HG03354 (cell line): Measurements from ENCODE around the gene DYNC1H1.

ENCODE experiments used
- ATAC-seq: cut with Tn5 transposase; IDR thresholded peaks from one replicate; pipeline ENCODE4 v1.9.1; 2021; ENCODE audit warnings: mild to moderate bottlenecking; ENCODE audit not compliant: unreplicated experiment, poor library complexity, severe bottlenecking

Gene DYNC1H1

DNA sequence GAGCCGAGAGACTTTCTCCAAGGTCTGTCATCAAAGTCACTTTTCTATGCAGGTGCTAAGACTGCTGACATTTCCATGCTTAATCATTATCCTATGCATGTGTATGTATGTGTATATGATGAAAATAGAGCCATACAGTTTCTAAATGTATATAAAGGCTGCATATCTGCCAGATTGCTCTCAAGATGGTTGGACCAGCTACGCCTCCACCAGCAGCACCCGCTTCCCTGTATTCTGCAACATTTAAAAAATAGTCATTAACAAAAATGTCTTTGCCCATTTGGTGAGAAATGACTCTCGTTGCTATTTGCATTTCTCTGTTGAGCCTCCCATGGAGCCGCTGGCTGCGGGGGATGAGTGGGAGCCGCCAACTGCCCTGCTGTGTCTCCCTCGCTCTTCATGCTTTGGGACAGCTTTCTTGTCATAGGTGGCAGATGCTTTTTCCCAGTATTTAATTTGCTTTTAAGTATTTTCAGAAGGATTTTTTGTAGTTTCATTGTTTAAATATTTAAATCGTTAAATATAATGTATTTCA, 54.7 kb downstream of the DYNC1H1 start:
- ATAC-seq = no peak

- ATAC-seq = no peak
Observed at GRCh38 chr14:102020058-102020971, 55.9 kb downstream of the DYNC1H1 start.

DNA sequence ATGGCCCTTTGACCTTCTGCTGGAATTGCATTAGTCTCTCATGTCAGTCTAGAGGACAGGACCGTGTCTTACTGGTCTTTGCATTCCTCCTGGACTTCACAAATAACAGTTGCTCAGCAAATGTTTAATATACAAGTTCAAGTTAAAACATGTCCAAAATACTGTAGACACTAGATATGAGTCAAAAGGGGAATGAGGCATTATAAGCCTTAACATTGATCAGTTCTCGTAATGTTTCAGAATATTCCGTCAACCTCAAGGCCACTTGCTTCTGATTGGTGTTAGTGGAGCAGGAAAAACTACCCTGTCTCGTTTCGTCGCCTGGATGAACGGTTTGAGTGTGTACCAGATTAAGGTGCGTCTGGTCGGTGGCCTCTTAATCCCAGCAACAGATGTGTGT, 62.6 kb downstream of the DYNC1H1 start:
- no peak for ATAC-seq

DNA sequence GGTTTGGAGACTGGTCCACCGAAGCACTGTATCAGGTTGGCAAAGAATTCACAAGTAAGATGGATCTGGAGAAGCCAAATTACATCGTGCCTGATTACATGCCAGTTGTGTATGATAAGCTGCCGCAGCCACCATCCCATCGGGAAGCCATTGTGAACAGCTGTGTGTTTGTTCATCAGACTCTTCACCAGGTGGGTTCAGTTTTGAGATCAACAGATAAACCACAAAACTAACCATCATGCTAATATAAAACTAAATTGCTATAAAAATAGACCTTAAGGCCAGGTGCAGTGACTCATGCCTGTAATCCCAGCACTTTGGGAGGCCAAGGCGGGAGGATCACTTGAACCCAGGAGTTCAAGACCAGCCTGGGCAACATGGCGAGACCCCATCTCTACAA, 63.6 kb downstream of the DYNC1H1 start:
- no peak for ATAC-seq

DNA sequence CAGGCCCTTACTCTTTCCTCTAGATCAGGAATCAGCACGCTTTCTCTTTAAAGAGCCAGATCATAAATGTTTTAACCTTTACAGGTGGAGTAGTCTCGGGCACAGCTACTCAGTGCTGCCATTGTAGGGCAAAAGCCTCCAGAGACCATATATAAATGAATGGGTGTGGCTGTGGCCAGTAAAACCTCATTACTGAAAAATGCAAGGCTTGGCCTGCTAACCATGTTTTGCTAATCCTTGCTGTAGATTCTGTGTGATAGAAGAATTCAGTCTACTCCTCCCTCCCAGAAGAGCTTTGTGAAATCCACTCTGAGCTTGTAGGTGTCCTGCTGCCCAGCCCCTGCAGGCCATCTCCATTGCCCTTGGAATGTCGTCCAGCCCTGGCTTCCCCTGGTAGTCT, 64.4 kb downstream of the DYNC1H1 start:
- no peak for ATAC-seq

- no peak for ATAC-seq
Observed at GRCh38 chr14:102029956-102030355, 65.6 kb downstream of the DYNC1H1 start.

- ATAC-seq = no peak
Observed at GRCh38 chr14:102033241-102033640, 68.9 kb downstream of the DYNC1H1 start.

DNA sequence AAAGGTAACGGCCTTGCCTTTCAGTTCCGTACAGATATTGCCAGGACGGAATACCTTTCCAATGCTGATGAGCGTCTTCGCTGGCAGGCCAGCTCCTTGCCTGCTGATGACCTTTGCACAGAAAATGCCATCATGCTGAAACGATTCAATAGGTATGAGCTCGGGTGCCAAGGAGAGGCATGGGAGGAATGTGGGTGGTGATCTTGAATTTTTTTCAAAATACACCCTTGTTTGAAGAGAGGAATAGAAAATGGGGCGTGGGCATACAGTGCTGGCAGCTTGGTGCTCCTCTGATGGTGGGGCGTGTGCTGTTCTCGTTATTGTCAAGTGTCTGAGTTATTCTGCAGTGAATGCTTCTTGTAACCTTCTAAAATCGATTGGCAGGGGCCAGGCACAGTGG, 69.9 kb downstream of the DYNC1H1 start:
- ATAC-seq = no peak

- no peak for ATAC-seq
Observed at GRCh38 chr14:102035914-102036313, 71.5 kb downstream of the DYNC1H1 start.

DNA sequence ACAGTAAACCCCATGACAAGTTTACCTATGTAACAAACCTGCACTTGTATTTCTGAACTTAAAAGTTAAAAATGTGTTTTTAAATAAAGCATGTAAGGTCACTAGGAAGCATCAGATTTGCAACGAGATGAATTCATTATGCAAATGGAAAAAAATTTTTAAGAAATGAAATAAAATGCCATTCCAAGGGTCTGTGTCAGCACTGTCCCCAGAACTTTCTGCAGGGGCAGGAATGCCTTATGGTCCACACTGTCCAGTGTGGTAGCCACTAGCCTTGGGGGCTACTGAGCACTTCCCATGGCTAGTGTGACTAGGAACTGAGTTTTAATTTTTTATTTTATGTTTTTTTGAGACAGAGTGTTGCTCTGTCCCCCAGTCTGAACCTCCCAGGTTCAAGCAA, 73.3 kb downstream of the DYNC1H1 start:
- no peak for ATAC-seq

DNA sequence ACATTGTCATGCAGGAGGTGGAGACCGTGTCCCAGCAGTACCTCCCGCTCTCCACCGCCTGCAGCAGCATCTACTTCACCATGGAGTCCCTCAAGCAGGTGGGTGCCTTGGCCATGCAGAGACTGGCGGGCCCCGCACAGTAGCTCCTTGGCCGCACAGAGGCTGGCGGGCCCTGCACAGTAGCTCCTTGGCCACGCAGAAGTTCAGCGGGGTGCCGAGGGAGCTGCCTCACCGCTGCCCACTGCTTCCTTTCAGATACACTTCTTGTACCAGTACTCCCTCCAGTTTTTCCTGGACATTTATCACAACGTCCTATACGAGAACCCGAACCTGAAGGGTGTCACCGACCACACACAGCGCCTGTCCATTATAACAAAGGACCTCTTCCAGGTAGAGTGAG, 74.8 kb downstream of the DYNC1H1 start:
- ATAC-seq = no peak

GRCh38 chr14:102040153-102040552, 75.8 kb downstream of the DYNC1H1 start:
- ATAC-seq = no peak

DNA sequence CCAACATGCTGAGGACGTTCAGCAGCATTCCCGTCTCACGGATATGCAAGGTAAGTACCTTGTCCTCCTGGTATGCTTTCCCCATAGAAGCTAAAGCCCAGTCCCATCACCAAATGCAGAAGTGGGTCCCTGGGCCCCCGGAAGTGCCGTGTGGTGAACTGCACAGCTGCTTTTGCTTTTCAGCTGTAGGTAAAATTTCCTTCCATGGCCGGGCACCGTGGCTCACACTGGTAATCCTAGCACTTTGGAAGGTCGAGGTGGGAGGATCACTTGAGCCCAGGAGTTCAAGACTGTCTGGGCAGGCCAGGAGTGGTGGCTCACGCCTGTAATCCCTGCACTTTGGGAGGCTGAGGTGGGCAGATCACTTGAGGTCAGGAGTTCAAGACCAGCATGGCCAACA, 78.3 kb downstream of the DYNC1H1 start:
- no peak for ATAC-seq

DNA sequence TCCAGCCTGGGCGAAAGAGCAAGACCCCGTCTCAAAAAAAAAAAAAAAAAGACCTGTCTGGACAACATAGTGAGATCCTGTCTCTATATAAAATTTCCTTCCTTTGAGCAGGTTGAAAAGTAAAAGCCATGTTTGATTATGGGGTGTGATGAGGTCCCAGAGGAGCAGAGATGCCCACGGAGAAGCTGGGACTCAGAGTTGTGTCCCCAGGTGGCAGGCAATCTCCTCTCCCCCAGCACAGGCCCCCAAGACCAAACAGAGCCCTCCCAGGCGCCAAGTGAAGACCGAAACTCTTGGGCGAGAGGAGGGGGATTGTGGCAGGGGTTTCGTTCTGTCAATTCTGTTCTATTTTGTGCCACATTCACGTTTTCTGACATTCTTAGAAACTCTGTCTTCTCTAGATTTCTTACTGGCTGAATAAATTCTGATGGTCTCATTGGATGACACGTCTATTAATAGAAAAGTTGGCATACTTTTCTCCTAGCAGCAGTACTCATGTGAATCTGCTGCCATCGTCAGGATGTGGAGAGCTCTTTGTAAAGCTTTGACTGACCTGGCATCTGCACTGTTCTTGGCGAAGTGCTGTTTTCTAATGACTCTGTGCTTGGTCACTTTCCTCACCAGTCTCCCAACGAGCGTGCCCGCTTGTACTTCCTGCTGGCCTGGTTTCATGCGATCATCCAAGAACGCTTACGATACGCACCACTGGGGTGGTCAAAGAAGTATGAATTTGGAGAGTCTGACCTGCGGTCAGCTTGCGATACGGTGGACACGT, 79.1 kb downstream of the DYNC1H1 start:
- ATAC-seq = no peak

DNA sequence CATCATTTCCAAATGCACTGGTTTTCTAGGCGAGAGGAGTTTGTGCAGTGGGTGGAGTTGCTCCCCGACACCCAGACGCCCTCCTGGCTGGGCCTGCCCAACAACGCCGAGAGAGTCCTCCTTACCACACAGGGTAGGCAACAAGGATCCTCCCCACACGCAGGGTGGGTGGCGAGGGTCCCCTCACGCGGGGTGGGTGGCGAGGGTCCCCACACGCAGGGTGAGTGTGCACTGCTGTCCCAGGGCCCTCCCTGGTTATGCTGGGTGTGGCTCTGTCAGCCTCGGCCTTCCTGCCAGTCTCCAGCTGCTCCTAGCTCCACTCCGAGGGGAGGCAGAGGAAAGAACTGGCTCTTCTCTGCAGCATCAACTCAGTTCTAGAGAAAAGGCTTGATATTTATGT, 80.2 kb downstream of the DYNC1H1 start:
- ATAC-seq = no peak

- no peak for ATAC-seq
Observed at GRCh38 chr14:102046337-102047278, 82.2 kb downstream of the DYNC1H1 start.

DNA sequence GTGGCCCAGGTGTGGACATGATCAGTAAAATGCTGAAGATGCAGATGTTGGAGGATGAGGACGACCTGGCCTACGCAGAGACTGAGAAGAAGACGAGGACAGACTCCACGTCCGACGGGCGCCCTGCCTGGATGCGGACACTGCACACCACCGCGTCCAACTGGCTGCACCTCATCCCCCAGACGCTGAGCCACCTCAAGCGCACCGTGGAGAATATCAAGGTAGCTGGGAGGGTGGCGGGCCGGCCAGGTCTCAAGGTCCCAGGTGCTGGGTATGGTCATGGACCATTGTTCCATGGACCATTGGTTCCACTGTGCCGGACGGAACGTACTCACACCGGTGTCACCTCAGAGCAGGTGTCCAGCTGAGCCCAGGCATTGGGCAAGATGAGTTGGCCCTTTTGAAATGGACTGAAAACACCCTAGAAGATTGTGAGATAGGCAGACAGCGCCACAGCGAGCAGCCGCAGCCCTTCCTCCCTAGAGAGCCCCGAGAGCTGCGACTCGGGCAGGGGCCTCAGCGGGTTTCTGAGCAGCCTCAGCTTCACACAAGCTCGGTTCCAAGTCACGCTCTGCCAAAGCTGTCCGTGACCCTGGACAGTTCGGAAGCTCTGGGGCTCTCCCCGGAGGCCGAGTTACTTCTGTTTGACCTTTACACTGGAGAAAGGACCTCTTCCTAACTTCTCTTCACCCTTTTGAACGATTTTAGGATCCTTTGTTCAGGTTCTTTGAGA, 83.6 kb downstream of the DYNC1H1 start:
- ATAC-seq = no peak

GRCh38 chr14:102049258-102050025, 85.1 kb downstream of the DYNC1H1 start:
- no peak for ATAC-seq
